GM12873 (cell line): ENCODE results near the gene TMEM114.

Source experiments
- CTCF ChIP-seq: IDR thresholded peaks from 2 replicates; pipeline ENCODE4 v1.5.1; 2012; ENCODE audit warnings: low read depth, mild to moderate bottlenecking, moderate library complexity, low read length, control low read depth; ENCODE audit not compliant: insufficient read depth; ENCODE audit errors: missing control alignments

Gene TMEM114

GRCh38 chr16:8607214-8607613 is 16.9 kb upstream of the TMEM114 start:
- TF ChIP-seq CTCF, result no peak

- no peak for TF ChIP-seq CTCF
These were observed 15.2 kb upstream of the TMEM114 start for GRCh38 chr16:8605554-8605953.

- no peak for TF ChIP-seq CTCF
These were observed 9.9 kb upstream of the TMEM114 start for GRCh38 chr16:8600144-8600775.

- no peak for TF ChIP-seq CTCF
These were observed 6.3 kb upstream of the TMEM114 start for GRCh38 chr16:8596581-8596980.

- TF ChIP-seq CTCF, result no peak
These were observed 5.5 kb upstream of the TMEM114 start for GRCh38 chr16:8595783-8596182.

GRCh38 chr16:8594149-8594666 is 3.9 kb upstream of the TMEM114 start:
- TF ChIP-seq CTCF, result no peak

GRCh38 chr16:8591451-8591850 is 1.1 kb upstream of the TMEM114 start:
- TF ChIP-seq CTCF, result no peak
